22Rv1 (cell line): ENCODE measurements around the gene BRI3BP.

ENCODE experiments used
- H3K27ac ChIP-seq: fragments of 450-650 bp; 2 replicates; pipeline ENCODE4 v1.5.1; 2017
- CTCF ChIP-seq: fragments of 450-650 bp; IDR thresholded peaks from 2 replicates; pipeline ENCODE4 v1.5.1; 2017; ENCODE audit warnings: mild to moderate bottlenecking
- ZFX ChIP-seq: fragments of 450-650 bp; IDR thresholded peaks from 2 replicates; pipeline ENCODE4 v1.6.1; 2017; ENCODE audit warnings: antibody characterized with exemption, borderline replicate concordance

The BRI3BP gene

GRCh38 chr12:125033288-125033687, 39.8 kb downstream of the BRI3BP start:
- TF ChIP-seq CTCF (no peak), ZFX (no peak)
- peak overlapping the region; percentile 61 for H3K27ac ChIP-seq

- H3K27ac ChIP-seq: no peak overlapping the region
- TF ChIP-seq CTCF (no peak), ZFX (no peak)
Measured at GRCh38 chr12:125038976-125039625, 45.7 kb downstream of the BRI3BP start.

- TF ChIP-seq CTCF: no peak
- TF ChIP-seq ZFX: no peak
- peak overlapping the region; percentile 60 for H3K27ac ChIP-seq
Measured at GRCh38 chr12:125049093-125049458, 55.6 kb downstream of the BRI3BP start.

- peak overlapping the region; percentile 60 for H3K27ac ChIP-seq
- no peak for TF ChIP-seq CTCF
- TF ChIP-seq ZFX: no peak
Measured at GRCh38 chr12:125050446-125050845, 57.0 kb downstream of the BRI3BP start.

GRCh38 chr12:125050868-125051267, 57.4 kb downstream of the BRI3BP start:
- H3K27ac ChIP-seq: peak overlapping the region; percentile 60
- TF ChIP-seq ZFX: no peak
- no peak for TF ChIP-seq CTCF

GRCh38 chr12:125053821-125054220, 60.4 kb downstream of the BRI3BP start:
- TF ChIP-seq CTCF (no peak), ZFX (no peak)
- peak overlapping the region; percentile 82 for H3K27ac ChIP-seq

GRCh38 chr12:125055591-125055990, 62.1 kb downstream of the BRI3BP start:
- no peak for TF ChIP-seq ZFX
- no peak for TF ChIP-seq CTCF
- H3K27ac ChIP-seq: no peak overlapping the region
